Loucy (cell line): ENCODE results near the gene CYP3A5.

Experiments used
- H2AFZ ChIP-seq: fragments of 200-600 bp; sonication (generic); 2 replicates; pipeline ENCODE4 v1.6.0; 2016; ENCODE audit warnings: antibody characterized with exemption, mild to moderate bottlenecking, low read length, moderate library complexity
- H3F3A ChIP-seq: fragments of 200-600 bp; 2 replicates; pipeline ENCODE4 v1.6.0; 2016; ENCODE audit warnings: antibody characterized with exemption, low read depth, mild to moderate bottlenecking
- H3K27me3 ChIP-seq: fragments of 200-600 bp; sonication (generic); 2 replicates; pipeline ENCODE4 v1.6.1; 2014; ENCODE audit warnings: low read length, mild to moderate bottlenecking; ENCODE audit not compliant: insufficient read depth, poor library complexity, severe bottlenecking
- H3K36me3 ChIP-seq: fragments of 200-600 bp; sonication (generic); 2 replicates; pipeline ENCODE4 v1.6.1; 2016; ENCODE audit warnings: low read length; ENCODE audit not compliant: insufficient read depth
- H3K4me1 ChIP-seq: fragments of 200-600 bp; sonication (generic); 2 replicates; pipeline ENCODE4 v1.5.1; 2014; ENCODE audit warnings: low read length, mild to moderate bottlenecking; ENCODE audit not compliant: insufficient read depth, poor library complexity, severe bottlenecking
- H3K4me2 ChIP-seq: fragments of 200-600 bp; sonication (generic); 2 replicates; pipeline ENCODE4 v1.6.0; 2014; ENCODE audit warnings: antibody characterized with exemption, low read length, low read depth, mild to moderate bottlenecking; ENCODE audit not compliant: poor library complexity, severe bottlenecking
- H3K4me3 ChIP-seq: fragments of 200-600 bp; sonication (generic); 2 replicates; pipeline ENCODE4 v1.5.1; 2014; ENCODE audit warnings: low read length, mild to moderate bottlenecking, mixed read lengths; ENCODE audit not compliant: poor library complexity, severe bottlenecking
- H3K79me2 ChIP-seq: fragments of 200-600 bp; sonication (generic); 2 replicates; pipeline ENCODE4 v1.6.1; 2014; ENCODE audit warnings: low read length; ENCODE audit not compliant: insufficient read depth
- H3K9ac ChIP-seq: fragments of 200-600 bp; sonication (generic); 2 replicates; pipeline ENCODE4 v1.6.0; 2014; ENCODE audit warnings: mild to moderate bottlenecking, low read depth, low read length, moderate library complexity; ENCODE audit not compliant: poor library complexity, severe bottlenecking
- H3K9me2 ChIP-seq: fragments of 200-600 bp; sonication (generic); replicated peaks from 2 replicates; pipeline ENCODE4 v1.6.1; 2016; ENCODE audit warnings: low read depth, low read length, mixed read lengths
- H3K9me3 ChIP-seq: fragments of 200-600 bp; sonication (generic); 2 replicates; pipeline ENCODE4 v1.6.1; 2014; ENCODE audit warnings: mild to moderate bottlenecking, antibody characterized with exemption, low read length, low read depth; ENCODE audit not compliant: insufficient read depth
- H4K20me1 ChIP-seq: fragments of 200-600 bp; sonication (generic); 2 replicates; pipeline ENCODE4 v1.6.0; 2014; ENCODE audit warnings: antibody characterized with exemption, low read length, mild to moderate bottlenecking; ENCODE audit not compliant: insufficient read depth, poor library complexity, severe bottlenecking
- CTCF ChIP-seq: fragments of 200-600 bp; sonication (generic); conservative IDR thresholded peaks from 2 replicates; pipeline ENCODE4 v1.5.1; 2014; ENCODE audit warnings: mild to moderate bottlenecking, antibody characterized with exemption, low read length
- EZH2phosphoT487 ChIP-seq: fragments of 200-600 bp; IDR thresholded peaks from 2 replicates; pipeline ENCODE4 v1.6.1; 2018; ENCODE audit warnings: antibody characterized with exemption, mild to moderate bottlenecking, moderate library complexity, borderline replicate concordance

The CYP3A5 gene

GRCh38 chr7:99677648-99678045 is 2.1 kb downstream of the CYP3A5 start:
- Histone ChIP-seq H3K79me2 (no peaks in the 10 kb centered on the region), H3K9me2 (no peaks in the 10 kb centered on the region), H3K4me2 (no peak overlapping the region), H3F3A (peaks cover 5% of the 10 kb centered on the region; the same call in 1 of the 2 replicates), H3K9ac (no peak overlapping the region), H2AFZ (no peak overlapping the region), H3K27me3 (no peaks in the 10 kb centered on the region), H4K20me1 (no peaks in the 10 kb centered on the region), H3K36me3 (no peaks in the 10 kb centered on the region), H3K4me3 (no peak overlapping the region), H3K4me1 (no peaks in the 10 kb centered on the region), H3K9me3 (no peaks in the 10 kb centered on the region)
- TF ChIP-seq CTCF (no peak), EZH2phosphoT487 (no peak)

GRCh38 chr7:99677013-99677647 is 2.7 kb downstream of the CYP3A5 start:
- TF ChIP-seq EZH2phosphoT487 (no peak), CTCF (no peak)

GRCh38 chr7:99674995-99675742 is 4.6 kb downstream of the CYP3A5 start:
- Histone ChIP-seq H3K27me3 (no peaks in the 10 kb centered on the region), H3K79me2 (no peaks in the 10 kb centered on the region), H3K9me3 (no peaks in the 10 kb centered on the region), H3K4me1 (no peaks in the 10 kb centered on the region), H4K20me1 (no peaks in the 10 kb centered on the region), H3K9ac (no peak overlapping the region), H2AFZ (no peak overlapping the region), H3K4me2 (no peak overlapping the region), H3K9me2 (no peaks in the 10 kb centered on the region), H3K36me3 (no peaks in the 10 kb centered on the region), H3F3A (peaks cover 5% of the 10 kb centered on the region; the same call in 1 of the 2 replicates), H3K4me3 (no peak overlapping the region)
- TF ChIP-seq CTCF (no peak), EZH2phosphoT487 (no peak)

More at GRCh38 chr7:99677013-99677647, 2.7 kb downstream of the CYP3A5 start:
- no peak overlapping the region for H3K9ac ChIP-seq
- H3K79me2 ChIP-seq, result no peaks in the 10 kb centered on the region
- no peaks in the 10 kb centered on the region for H3K27me3 ChIP-seq
- H3K4me3 ChIP-seq, result no peak overlapping the region
- no peaks in the 10 kb centered on the region for H3K4me1 ChIP-seq
- H3K4me2 ChIP-seq, result no peak overlapping the region
- no peaks in the 10 kb centered on the region for H3K36me3 ChIP-seq
- H4K20me1 ChIP-seq, result no peaks in the 10 kb centered on the region
- peaks cover 5% of the 10 kb centered on the region; the same call in 1 of the 2 replicates for H3F3A ChIP-seq
- no peak overlapping the region for H2AFZ ChIP-seq
- no peaks in the 10 kb centered on the region for H3K9me2 ChIP-seq
- H3K9me3 ChIP-seq, result no peaks in the 10 kb centered on the region
